Stimulated activated naive CD8-positive, alpha-beta T cell treated with anti-CD3 and anti-CD28 coated beads, Interleukin-15, Interleukin-2, amounts not matched to agents 100 ng/mL and 50 ng/mL, for 24 hours (primary cell): Measurements from ENCODE around the gene REEP6.
A peak's percentile ranks its signal among the peaks of the same experiment; 100 is the strongest.

Experiments
- H3K27ac Mint-ChIP-seq: one replicate; pipeline ENCODE4 v1.8.0; 2021; ENCODE audit warnings: mild to moderate bottlenecking, mixed read lengths
- H3K27me3 Mint-ChIP-seq: one replicate; pipeline ENCODE4 v1.8.0; 2021; ENCODE audit warnings: mixed read lengths
- H3K36me3 Mint-ChIP-seq: one replicate; pipeline ENCODE4 v1.8.0; 2021; ENCODE audit warnings: low read depth, mixed read lengths
- H3K4me1 Mint-ChIP-seq: one replicate; pipeline ENCODE4 v1.8.0; 2021; ENCODE audit warnings: low read depth, mixed read lengths
- H3K4me3 Mint-ChIP-seq: one replicate; pipeline ENCODE4 v1.8.0; 2021; ENCODE audit warnings: mild to moderate bottlenecking, mixed read lengths
- H3K9me3 Mint-ChIP-seq: one replicate; pipeline ENCODE4 v1.8.0; 2021; ENCODE audit warnings: mixed read lengths

REEP6 gene

DNA sequence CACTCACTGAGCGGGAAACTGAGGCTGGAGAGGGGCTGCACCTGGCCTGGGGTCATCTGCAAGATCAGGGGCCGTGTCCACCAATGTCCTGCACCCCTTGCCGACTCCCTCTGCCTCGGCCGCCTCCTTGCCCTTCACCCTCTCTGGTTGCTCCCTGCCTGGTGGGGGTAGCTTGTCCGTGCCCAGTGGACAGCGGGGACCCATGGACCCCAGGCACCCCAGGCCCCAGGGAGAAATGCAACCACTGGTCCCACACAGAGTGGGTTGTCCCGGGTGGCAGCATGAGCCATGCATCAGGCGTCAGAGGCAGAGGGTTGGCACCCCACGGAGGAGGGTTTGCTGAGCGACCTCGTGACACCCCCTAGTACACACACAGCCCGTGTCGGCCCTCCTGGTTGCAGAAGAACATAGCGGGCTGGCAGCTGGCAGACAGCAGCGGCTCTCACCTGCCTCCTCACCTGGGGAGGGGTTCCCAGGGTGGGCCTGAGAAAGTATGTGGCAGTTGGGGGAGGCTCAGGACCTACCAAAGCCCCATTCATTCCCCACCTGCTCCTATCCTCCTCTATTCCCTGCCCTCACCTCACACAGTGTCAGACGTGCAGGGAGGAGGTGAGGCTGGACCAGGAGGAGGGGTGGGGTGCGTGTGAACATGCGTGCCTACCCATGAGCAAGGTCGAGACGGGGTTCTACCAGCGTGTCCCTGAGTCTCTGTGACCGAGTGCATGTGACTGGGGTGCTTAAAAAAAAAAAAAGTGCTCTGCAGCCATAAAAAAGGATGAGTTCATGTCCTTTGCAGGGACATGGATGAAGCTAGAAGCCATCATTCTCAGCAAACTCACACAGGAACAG, 13.2 kb downstream of the REEP6 start:
- no peaks in the 10 kb centered on the region for H3K36me3 Mint-ChIP-seq
- peaks cover 12% of the 10 kb centered on the region for H3K27me3 Mint-ChIP-seq
- no peak overlapping the region for H3K27ac Mint-ChIP-seq
- H3K4me3 Mint-ChIP-seq = no peak overlapping the region
- H3K9me3 Mint-ChIP-seq = no peaks in the 10 kb centered on the region
- H3K4me1 Mint-ChIP-seq = peaks cover 17% of the 10 kb centered on the region

GRCh38 chr19:1505012-1505411, 14.0 kb downstream of the REEP6 start:
- no peaks in the 10 kb centered on the region for H3K36me3 Mint-ChIP-seq
- H3K4me1 Mint-ChIP-seq = peaks cover 17% of the 10 kb centered on the region
- H3K27me3 Mint-ChIP-seq = peaks cover 17% of the 10 kb centered on the region
- H3K4me3 Mint-ChIP-seq = no peak overlapping the region
- no peaks in the 10 kb centered on the region for H3K9me3 Mint-ChIP-seq
- H3K27ac Mint-ChIP-seq = no peak overlapping the region

DNA sequence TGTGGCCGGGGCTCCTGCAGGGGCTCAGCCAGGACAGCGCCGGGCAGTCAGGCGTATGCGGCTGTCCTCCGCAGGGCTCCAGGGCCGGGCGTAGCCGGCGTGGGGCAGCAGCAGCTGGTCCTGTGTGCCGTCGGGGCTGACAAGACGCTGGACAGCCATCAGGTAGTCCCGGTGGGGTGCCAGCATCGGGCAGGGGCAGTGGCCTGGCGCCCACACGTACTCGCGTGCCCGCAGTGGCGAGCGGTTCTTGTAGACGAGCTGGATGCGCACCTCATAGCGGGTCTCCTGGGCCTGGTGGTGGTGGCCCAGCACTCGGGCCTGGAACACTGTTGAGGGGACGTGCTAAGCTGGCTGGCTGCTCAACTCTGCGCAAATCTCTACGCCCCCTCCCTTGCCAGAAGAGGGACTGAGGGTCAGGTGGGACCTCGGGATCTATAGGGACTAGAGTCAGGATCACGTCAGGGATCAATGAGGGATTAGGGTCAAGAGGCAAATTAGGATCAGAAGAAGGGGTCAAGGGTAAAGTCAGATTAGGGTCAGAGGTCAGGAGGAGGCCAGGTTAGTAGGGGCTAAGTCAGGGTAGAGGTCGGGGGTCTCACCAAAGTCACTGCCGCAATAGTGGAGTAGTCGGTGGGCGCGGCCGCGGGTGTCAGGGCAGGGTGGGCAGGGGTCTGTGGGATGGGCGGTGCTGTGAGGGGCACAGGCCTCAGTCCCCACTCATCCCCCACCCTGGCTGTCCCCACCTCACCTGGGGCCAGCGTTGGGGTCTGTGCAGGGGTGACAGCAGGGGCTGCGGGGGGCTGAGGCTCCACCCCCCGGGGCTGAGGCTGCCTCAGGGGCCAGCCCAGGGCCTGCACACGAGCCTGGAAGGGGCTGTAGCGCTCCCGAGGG, 15.3 kb downstream of the REEP6 start:
- Mint-ChIP-seq H3K9me3 (no peaks in the 10 kb centered on the region), H3K36me3 (no peaks in the 10 kb centered on the region), H3K4me3 (no peak overlapping the region), H3K27ac (no peak overlapping the region), H3K4me1 (peaks cover 17% of the 10 kb centered on the region), H3K27me3 (peaks cover 18% of the 10 kb centered on the region)

DNA sequence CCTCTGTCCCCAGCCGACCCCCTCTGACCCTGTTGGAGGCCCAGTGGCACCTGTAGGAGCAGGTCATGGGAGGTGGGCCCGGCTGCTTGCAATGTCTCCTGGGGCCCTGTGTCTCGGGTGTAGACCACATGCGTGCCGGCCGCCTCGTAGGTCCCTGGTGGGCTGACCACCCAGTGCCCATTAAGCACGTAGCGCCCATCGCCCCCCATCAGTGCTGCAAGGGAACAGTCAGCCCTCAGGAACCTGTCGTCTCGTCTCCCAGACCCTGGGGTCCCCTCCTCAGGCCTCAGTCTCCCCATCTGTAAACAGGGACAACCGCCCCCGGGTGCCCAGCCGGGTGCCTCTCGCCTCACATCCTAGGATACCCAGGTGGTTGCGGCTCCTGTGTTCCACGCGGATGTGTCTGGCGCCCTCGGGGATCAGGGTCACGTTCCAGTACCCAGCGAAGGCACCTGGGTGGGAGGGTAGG, 16.2 kb downstream of the REEP6 start:
- Mint-ChIP-seq H3K36me3 (no peaks in the 10 kb centered on the region), H3K4me1 (peaks cover 18% of the 10 kb centered on the region), H3K4me3 (no peak overlapping the region), H3K27ac (no peak overlapping the region), H3K9me3 (no peaks in the 10 kb centered on the region), H3K27me3 (peaks cover 18% of the 10 kb centered on the region)

DNA sequence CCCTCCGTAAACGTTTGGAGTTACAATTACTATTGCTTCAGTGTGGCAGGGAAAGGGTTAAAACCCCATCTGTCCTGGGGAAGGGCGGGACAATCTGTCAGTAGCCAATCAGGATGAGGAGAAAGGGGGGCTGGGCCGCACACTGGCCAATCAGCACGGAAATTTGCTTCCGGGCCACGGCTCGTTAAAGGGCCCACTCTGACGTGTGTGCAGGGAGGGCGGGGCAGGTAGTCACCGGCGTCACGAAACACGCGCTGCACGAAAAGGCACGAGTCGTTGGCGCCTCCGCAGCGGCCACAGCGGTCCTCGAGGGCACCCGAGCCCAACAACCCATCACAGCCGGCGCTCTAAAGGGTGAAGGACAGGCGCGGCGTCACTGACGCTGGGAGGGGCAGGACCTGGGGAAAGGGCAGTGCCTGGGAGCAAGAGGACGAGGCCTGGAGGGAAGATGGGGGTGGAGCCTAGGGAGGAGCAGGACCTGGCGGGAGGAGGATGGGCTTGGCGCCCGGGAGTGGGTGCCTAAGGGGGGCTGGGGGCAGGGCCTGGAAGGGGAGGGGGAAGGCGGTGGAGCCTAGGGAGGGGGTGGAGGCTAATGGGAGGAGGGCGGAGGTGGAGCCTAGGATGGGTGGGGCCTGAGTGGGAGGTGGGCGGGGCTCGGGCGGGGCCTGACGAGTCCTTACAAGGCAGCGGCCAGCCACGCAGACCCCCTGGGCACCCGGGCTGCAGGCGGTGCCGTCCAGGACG, 17.0 kb downstream of the REEP6 start:
- peaks cover 13% of the 10 kb centered on the region for H3K27me3 Mint-ChIP-seq
- no peaks in the 10 kb centered on the region for H3K36me3 Mint-ChIP-seq
- H3K4me1 Mint-ChIP-seq = peaks cover 19% of the 10 kb centered on the region
- peak overlapping the region; percentile 76 for H3K4me3 Mint-ChIP-seq
- H3K9me3 Mint-ChIP-seq = no peaks in the 10 kb centered on the region
- H3K27ac Mint-ChIP-seq = peak overlapping the region; percentile 77

- H3K9me3 Mint-ChIP-seq = no peaks in the 10 kb centered on the region
- peaks cover 11% of the 10 kb centered on the region for H3K27me3 Mint-ChIP-seq
- no peak overlapping the region for H3K27ac Mint-ChIP-seq
- H3K36me3 Mint-ChIP-seq = no peaks in the 10 kb centered on the region
- H3K4me1 Mint-ChIP-seq = peaks cover 17% of the 10 kb centered on the region
- H3K4me3 Mint-ChIP-seq = no peak overlapping the region
These were observed 17.5 kb downstream of the REEP6 start for GRCh38 chr19:1508507-1508856.

- Mint-ChIP-seq H3K4me3 (no peak overlapping the region), H3K36me3 (no peaks in the 10 kb centered on the region), H3K9me3 (no peaks in the 10 kb centered on the region), H3K4me1 (peaks cover 17% of the 10 kb centered on the region), H3K27me3 (peaks cover 7% of the 10 kb centered on the region), H3K27ac (no peak overlapping the region)
These were observed 18.8 kb downstream of the REEP6 start for GRCh38 chr19:1509602-1510441.

GRCh38 chr19:1510442-1510806, 19.4 kb downstream of the REEP6 start:
- H3K36me3 Mint-ChIP-seq = no peaks in the 10 kb centered on the region
- H3K27ac Mint-ChIP-seq = no peak overlapping the region
- peaks cover 17% of the 10 kb centered on the region for H3K4me1 Mint-ChIP-seq
- H3K9me3 Mint-ChIP-seq = no peaks in the 10 kb centered on the region
- peaks cover 5% of the 10 kb centered on the region for H3K27me3 Mint-ChIP-seq
- H3K4me3 Mint-ChIP-seq = no peak overlapping the region

DNA sequence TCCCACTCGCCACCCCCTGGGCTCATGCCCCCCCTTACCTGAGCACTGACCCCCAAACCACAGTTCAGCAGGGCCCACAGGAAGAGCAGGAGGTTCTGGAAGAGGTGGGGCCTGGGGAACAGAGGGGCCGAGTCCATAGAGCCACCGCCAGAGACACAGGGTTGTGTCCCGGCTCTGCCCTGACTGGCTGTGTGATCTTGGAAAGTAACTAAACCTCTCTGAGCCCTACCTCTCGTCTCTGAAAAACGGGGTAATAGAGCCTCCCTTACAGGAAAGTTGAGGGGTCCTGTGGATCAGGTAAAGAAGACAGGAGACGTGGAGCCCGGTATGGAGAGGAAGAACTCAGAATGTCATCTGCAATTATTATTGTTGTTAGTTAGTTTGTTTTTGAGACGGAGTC, 19.8 kb downstream of the REEP6 start:
- no peak overlapping the region for H3K27ac Mint-ChIP-seq
- peaks cover 5% of the 10 kb centered on the region for H3K27me3 Mint-ChIP-seq
- peaks cover 17% of the 10 kb centered on the region for H3K4me1 Mint-ChIP-seq
- H3K4me3 Mint-ChIP-seq = no peak overlapping the region
- no peaks in the 10 kb centered on the region for H3K9me3 Mint-ChIP-seq
- no peaks in the 10 kb centered on the region for H3K36me3 Mint-ChIP-seq

DNA sequence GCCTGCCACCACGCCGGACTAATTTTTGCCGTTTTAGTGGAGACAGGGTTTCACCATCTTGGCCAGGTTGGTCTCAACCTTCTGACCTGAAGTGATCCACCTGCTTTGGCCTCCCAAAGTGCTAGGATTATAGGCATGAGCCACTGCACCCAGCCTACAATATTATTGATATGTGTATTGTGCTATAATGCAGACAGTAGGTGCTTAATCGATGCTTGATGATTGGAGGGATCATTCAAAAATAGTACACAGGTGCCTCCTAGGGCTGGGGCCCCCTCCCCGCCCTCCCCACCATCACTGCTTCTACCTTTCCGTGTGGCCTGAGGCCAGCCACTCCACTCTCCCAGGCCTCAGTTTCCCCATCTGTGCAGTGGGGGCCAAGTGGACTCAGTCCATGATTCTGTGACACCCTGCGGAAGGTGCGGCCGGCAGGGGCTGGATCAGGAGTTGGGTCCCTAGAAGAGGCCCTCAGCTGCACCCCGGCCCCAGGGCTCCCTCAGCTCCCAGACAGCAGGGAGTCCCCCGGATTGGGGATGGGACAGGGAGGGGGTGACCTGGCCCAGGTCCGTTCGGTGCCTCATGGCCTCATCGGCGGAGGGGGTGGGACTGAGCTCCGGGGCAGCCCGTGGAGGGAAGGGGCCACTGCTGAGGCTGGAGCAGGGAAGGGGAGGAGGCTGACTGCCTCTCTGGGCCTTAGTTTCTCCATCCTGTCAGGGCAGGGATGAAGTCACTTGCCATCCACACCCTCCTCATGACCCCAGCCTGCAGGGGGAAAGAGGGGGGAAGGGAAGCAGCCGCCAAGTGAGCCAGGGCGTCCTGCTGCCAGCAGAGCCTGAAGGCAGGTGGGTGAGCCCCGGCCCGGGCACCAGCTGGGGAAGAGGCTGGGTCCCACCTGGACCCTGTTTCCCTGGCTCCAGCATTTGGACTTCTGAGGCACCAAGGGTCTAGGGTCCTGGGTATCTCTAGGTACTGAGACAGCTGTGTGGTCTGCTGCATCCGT, 20.6 kb downstream of the REEP6 start:
- peak overlapping the region; percentile 74 for H3K4me3 Mint-ChIP-seq
- no peaks in the 10 kb centered on the region for H3K9me3 Mint-ChIP-seq
- no peaks in the 10 kb centered on the region for H3K36me3 Mint-ChIP-seq
- H3K27ac Mint-ChIP-seq = no peak overlapping the region
- peaks cover 9% of the 10 kb centered on the region for H3K27me3 Mint-ChIP-seq
- H3K4me1 Mint-ChIP-seq = peaks cover 17% of the 10 kb centered on the region

DNA sequence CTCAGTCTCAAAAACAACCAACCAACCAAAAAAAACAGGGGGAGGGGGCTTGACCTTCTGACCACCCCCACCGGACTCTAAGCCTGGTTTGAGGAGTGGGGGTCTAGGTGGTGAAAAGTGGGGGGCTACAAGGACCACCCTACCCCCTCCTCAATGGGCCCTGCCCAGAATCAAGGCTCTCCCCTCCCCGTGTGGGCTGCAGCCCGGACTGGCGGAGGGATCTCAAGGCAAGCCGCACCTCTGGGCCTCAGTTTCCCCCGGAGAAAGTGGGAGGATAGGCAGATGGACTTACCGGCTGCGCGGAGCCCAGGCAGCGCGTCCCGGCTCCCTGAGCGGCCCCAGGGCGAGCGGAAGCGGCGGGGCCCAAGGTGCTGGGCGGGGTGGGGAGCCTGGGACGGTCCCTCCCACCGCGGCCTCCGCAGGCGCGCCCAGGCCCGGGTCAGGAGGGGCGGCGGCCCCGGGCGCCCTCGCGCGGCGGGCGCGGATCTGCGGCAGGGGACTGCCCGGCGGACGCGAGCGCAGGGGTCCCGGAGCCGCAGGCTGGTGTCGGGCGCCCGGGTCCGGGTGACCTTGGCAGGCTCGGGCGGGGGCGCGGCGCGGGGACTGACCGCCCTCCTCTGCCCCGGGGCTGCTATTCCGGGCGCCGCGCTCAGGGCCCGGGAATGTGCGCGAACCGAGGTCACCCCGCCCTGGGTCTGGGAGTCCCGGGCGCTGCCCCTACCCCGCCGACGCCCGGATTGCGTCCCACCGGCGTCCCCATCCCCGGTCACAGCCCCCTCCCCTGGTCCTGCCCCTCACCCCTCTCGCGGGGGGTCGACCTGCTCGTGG, 21.9 kb downstream of the REEP6 start, which contains the start of gene ADAMTSL5:
Gene ADAMTSL5, minus strand, starts transcription at position 349 of the 828 bp plus-strand sequence. CDS start 2,076 bp downstream, outside the sequence.
- H3K9me3 Mint-ChIP-seq = no peaks in the 10 kb centered on the region
- peak within 1 kb of the TSS; percentile 74 for H3K4me3 Mint-ChIP-seq
- H3K4me1 Mint-ChIP-seq = peaks cover 12% of the 10 kb centered on the region
- H3K27me3 Mint-ChIP-seq = peaks cover 9% of the 10 kb centered on the region
- no peaks in the 10 kb centered on the region for H3K36me3 Mint-ChIP-seq
- H3K27ac Mint-ChIP-seq = no peak within 1 kb of the TSS

GRCh38 chr19:1513499-1514294, 22.7 kb downstream of the REEP6 start:
- H3K4me3 Mint-ChIP-seq = no peak overlapping the region
- H3K4me1 Mint-ChIP-seq = peaks cover 9% of the 10 kb centered on the region
- no peaks in the 10 kb centered on the region for H3K9me3 Mint-ChIP-seq
- H3K27ac Mint-ChIP-seq = no peak overlapping the region
- no peaks in the 10 kb centered on the region for H3K36me3 Mint-ChIP-seq
- peaks cover 9% of the 10 kb centered on the region for H3K27me3 Mint-ChIP-seq
